Measurements from ENCODE around the gene MYL12A.

DNA sequence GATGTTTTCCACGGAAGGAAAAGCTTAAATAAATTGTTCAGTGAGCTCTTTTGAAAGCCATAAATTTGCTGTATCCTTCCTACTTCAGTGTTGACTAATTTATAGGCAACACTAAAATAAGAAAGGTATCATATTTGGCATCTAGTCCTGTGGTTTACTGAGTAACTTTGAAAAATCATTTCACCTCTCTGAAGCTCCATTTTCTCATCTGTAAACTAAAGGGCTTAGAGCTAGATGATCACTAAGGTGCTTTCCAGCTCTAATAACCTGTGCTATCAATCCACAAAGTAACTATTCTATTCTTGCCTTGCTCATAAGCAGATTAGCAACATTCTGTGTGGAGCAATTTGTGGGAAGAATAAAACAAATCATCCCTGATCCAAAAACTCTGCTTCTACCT is 24.2 kb upstream of the MYL12A start:
- TF ChIP-seq POLR2AphosphoS5 (IDR thresholded peaks at IDR 0.05; ENCODE audit: low read depth, low read length) = no peak
- TF ChIP-seq TAF1 (IDR thresholded peaks at IDR 0.05; ENCODE audit: borderline replicate concordance, insufficient read depth, low read length) = no peak
- no peak for TF ChIP-seq REST (IDR thresholded peaks at IDR 0.05; ENCODE audit: insufficient read depth in 1 of 2, low read depth in 2 of 2, low read length in 2 of 2)
- no peak for TF ChIP-seq SIN3A (IDR thresholded peaks at IDR 0.05; ENCODE audit: borderline replicate concordance, insufficient read depth, low read length)
- no peak for TF ChIP-seq FOXP2 (optimal IDR thresholded peaks at IDR 0.05; ENCODE audit: borderline replicate concordance, extremely low read depth, extremely low read length, insufficient read depth)
